ENCODE data around the gene ATP8B3.

DNA sequence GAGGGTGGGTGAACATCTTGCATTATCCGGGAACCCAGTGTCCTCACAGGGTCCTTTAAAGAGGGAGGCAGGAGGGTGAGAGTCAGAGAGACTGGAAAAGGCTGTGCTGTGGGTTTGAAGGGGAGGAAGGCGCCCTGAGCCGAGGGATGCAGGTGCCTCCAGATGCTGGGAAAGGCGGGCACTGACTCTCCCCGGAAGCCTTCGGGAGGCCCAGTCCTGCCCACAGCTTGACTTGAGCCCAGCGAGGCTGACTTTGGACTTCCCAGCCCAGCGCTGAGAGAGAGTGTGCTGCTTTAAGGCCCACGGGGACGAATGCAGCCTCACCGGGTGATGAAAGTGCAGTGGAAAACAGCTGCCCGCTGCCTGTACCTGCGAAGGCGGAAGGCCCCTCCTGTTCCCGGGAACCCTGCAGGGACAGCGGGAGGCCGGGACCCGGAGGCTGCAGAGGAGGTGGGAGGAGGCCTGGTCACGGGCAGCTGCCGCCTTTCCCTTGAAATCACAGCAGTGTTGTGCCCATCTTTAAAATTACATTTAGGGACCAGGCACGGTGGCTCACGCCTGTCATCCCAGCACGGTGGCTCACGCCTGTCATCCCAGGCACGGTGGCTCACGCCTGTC lies 20.1 kb upstream of the ATP8B3 start:
- TF ChIP-seq, protein P1, sequence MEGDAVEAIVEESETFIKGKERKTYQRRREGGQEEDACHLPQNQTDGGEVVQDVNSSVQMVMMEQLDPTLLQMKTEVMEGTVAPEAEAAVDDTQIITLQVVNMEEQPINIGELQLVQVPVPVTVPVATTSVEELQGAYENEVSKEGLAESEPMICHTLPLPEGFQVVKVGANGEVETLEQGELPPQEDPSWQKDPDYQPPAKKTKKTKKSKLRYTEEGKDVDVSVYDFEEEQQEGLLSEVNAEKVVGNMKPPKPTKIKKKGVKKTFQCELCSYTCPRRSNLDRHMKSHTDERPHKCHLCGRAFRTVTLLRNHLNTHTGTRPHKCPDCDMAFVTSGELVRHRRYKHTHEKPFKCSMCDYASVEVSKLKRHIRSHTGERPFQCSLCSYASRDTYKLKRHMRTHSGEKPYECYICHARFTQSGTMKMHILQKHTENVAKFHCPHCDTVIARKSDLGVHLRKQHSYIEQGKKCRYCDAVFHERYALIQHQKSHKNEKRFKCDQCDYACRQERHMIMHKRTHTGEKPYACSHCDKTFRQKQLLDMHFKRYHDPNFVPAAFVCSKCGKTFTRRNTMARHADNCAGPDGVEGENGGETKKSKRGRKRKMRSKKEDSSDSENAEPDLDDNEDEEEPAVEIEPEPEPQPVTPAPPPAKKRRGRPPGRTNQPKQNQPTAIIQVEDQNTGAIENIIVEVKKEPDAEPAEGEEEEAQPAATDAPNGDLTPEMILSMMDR (IDR thresholded peaks at IDR 0.05; ENCODE audit: insufficient read depth, low read length, poor library complexity, severe bottlenecking) = no peak
- TF ChIP-seq EZH2phosphoT487 (conservative IDR thresholded peaks at IDR 0.05; ENCODE audit: low read length) = no peak

All from SU-DHL-6 (cell line).